ENCODE results near the gene GPR89B. TPM values are rescaled to one million over a fixed set of nuclear protein-coding genes. Genes with fewer than 3 reads are reported as not detected.
"Not testable (repeated sequence)": the region's sequence is repeated elsewhere in the genome, so short reads cannot be mapped to it uniquely, and the experiment has no call there.

Gene GPR89B
- total RNA-seq, 2 experiments from 2014 or later, result 13.2 to 21.1 TPM

DNA sequence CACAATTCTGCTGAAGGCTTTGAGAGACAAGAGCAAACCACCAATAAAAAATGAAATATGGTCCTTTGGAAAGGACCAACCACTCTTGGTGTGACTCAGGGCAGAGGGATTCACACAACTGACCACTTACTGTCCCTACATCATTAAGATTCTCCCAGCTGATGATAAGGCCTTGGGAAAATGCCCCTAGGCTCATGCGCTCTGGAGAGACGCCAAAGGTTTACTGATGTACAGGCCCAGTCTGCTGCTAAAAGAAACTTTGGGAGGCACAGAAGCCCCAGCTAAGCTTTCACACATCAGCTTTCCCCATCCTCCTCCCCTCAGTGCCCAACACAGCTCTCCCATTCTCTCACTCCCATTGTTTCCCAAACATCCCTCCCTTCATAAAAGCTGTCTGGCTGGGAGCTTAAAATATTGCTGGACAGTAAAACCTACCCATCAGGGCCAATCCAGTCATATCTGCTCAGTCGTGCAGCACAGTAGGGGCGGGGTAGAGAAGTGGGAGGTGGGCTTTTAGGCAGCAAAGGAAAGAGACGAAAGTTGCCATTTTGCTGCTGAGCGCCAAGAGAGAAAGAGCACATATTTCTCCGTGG, 25.9 kb upstream of the GPR89B start, which contains the start of gene GJA8:
Gene GJA8 (plus strand): TSS at position 543 of the 593 bp plus-strand sequence. CDS start 5,161 bp downstream, outside the sequence.
- ATAC-seq (no peak), DNase-seq (no peak)
- ChIA-PET POLR2A (no interaction called here), CTCF (interaction anchor here (2.6 kb wide), 1 partner anchor 9 kb away, joined by 15 read pairs; no protein-coding TSS in a partner anchor)
- Mint-ChIP-seq H3K9me3 (ENCODE audit: low read depth) (no peaks in the 10 kb centered on the region), H3K27me3 (peaks cover 4% of the 10 kb centered on the region), H3K4me1 (peaks cover 8% of the 10 kb centered on the region), H3K4me3 (no peak within 1 kb of the TSS), H3K36me3 (ENCODE audit: low read depth) (no peaks in the 10 kb centered on the region), H3K27ac (no peak within 1 kb of the TSS)
- intact Hi-C loops (cut with DNase I, micrococcal nuclease), result no loop called here

DNA sequence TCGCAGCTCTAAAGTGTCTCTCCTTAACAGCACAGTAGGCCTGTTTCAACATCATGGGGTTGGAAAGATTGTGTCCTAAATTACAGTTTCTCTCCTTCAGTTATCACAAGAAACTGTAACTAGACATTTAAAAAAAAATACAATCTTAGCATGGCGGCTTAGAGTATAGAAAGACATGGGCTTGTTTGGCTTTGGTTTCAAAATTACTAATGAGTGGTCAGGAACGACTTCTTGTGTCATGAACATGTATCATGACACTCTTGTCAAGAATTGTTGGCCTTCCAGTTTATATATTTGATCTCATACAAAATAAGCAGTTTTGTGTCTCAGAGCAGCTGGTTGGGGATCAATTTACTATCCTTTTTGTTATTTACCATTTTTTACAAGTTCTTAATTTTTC, 23.5 kb upstream of the GPR89B start:
- ChIA-PET POLR2A (no interaction called here), CTCF (interaction anchor here (1.2 to 2.1 kb wide), 2 partner anchors 8 to 12 kb away, joined by 4 to 10 read pairs; no protein-coding TSS in a partner anchor)
- Mint-ChIP-seq H3K27ac (peak overlapping the region; percentile 13), H3K9me3 (ENCODE audit: low read depth) (no peaks in the 10 kb centered on the region), H3K27me3 (peaks cover 4% of the 10 kb centered on the region), H3K4me3 (no peak overlapping the region), H3K36me3 (ENCODE audit: low read depth) (no peaks in the 10 kb centered on the region), H3K4me1 (peaks cover 8% of the 10 kb centered on the region)
- intact Hi-C loops (cut with DNase I, micrococcal nuclease), result no loop called here
- ATAC-seq (peak; percentile 23), DNase-seq (no peak)

DNA sequence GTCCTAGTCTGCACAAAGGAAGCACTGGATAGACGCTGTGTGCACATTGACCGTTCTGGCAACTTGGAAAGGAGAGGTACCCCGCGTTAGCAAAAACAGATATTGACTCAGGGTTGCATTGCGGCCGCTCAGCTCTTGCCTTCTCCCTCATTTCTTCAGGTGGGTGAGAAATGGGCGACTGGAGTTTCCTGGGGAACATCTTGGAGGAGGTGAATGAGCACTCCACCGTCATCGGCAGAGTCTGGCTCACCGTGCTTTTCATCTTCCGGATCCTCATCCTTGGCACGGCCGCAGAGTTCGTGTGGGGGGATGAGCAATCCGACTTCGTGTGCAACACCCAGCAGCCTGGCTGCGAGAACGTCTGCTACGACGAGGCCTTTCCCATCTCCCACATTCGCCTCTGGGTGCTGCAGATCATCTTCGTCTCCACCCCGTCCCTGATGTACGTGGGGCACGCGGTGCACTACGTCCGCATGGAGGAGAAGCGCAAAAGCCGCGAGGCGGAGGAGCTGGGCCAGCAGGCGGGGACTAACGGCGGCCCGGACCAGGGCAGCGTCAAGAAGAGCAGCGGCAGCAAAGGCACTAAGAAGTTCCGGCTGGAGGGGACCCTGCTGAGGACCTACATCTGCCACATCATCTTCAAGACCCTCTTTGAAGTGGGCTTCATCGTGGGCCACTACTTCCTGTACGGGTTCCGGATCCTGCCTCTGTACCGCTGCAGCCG, 20.3 kb upstream of the GPR89B start:
- Mint-ChIP-seq H3K4me1 (peaks cover 8% of the 10 kb centered on the region), H3K27me3 (peaks cover 4% of the 10 kb centered on the region), H3K4me3 (no peak overlapping the region), H3K27ac (no peak overlapping the region), H3K9me3 (ENCODE audit: low read depth) (no peaks in the 10 kb centered on the region), H3K36me3 (ENCODE audit: low read depth) (no peaks in the 10 kb centered on the region)
- intact Hi-C loops (cut with DNase I, micrococcal nuclease), result no loop called here
- ATAC-seq, result no peak
- ChIA-PET CTCF (no interaction called here), POLR2A (no interaction called here)
- DNase-seq, result no peak

DNA sequence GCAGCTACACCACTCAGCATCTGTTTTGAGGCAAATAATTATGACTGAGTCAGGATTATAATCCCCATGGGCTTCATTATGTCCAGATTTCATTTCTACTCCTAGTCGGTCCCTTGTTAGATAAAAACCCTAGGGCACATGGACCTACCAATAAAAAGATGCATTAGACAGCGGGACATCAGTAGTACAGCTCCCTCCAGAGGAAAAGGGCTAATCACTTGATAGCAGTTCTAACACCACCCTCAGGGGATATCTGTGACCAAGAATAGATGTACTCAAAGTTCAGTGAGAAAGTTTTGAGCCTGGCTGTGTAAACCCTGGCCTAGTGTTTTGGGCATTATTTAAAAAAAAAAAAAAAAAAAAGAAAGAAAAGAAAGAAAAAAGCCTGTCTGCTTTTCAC, 15.7 kb upstream of the GPR89B start:
- Mint-ChIP-seq H3K9me3 (ENCODE audit: low read depth) (no peaks in the 10 kb centered on the region), H3K27me3 (peaks cover 8% of the 10 kb centered on the region), H3K4me3 (no peak overlapping the region), H3K4me1 (no peaks in the 10 kb centered on the region), H3K27ac (no peak overlapping the region), H3K36me3 (ENCODE audit: low read depth) (no peaks in the 10 kb centered on the region)
- CTCF ChIA-PET, result interaction anchor here (0.6 to 0.7 kb wide), 2 partner anchors 8 to 23 kb away, joined by 3 to 4 read pairs; no protein-coding TSS in a partner anchor
- ATAC-seq (no peak), DNase-seq (no peak)
- POLR2A ChIA-PET, result no interaction called here
- intact Hi-C loops (cut with DNase I, micrococcal nuclease), result no loop called here

DNA sequence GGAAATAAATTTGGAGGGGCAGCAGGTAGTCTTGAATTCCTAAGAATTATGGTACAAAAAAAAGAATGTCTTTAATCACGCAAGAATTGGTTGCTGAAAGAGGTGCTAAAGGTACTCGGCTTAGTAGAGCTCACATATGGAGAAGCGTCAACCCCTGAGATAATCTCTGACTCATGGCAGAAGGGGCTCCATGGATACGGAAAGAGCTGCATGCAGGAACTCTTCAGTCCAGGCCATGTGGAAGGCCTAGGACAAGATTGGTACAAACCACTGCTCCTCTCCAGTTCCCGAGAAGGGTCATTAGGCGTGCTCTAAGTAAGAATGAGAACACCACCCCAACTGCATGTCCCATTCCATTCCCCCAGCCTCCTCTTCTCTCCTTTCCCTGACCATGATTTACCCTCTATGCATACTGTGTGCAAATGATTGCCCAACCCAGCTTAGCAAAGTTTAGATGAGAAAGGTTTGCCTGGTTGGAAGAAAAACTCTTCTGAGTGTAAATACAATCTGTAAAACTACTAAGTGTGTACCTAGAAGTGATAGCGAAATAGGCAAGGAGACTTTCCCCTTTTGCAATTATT, 14.8 kb upstream of the GPR89B start:
- DNase-seq (no peak), ATAC-seq (no peak)
- ChIA-PET CTCF (interaction anchor here (0.7 to 1.3 kb wide), 2 partner anchors 8 to 20 kb away, joined by 3 to 4 read pairs; no protein-coding TSS in a partner anchor), POLR2A (no interaction called here)
- H3K4me3 Mint-ChIP-seq, result no peak overlapping the region
- H3K9me3 Mint-ChIP-seq (ENCODE audit: low read depth), result no peaks in the 10 kb centered on the region
- peaks cover 8% of the 10 kb centered on the region for H3K27me3 Mint-ChIP-seq
- H3K27ac Mint-ChIP-seq, result no peak overlapping the region
- H3K4me1 Mint-ChIP-seq, result no peaks in the 10 kb centered on the region
- H3K36me3 Mint-ChIP-seq (ENCODE audit: low read depth), result no peaks in the 10 kb centered on the region
- intact Hi-C loops (cut with DNase I, micrococcal nuclease), result no loop called here

DNA sequence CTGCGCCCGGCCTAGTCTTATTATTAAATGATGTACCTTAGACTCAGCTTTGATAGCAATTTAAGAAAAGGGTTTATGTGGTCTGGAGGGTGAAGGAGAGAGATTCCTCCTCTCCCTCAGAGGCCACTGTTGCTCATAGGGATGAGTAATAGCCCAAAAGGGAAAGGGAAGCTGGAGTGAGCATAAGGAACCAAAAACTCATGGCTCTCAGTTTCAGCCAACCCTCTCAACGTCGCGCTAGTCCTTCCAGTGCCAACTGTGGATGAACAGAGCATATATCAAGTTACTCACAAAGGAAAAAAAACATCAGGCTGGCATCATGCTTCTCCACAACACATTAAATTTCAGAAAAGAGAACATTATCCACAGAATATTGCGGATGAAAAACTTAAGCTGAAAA, 8.3 kb upstream of the GPR89B start:
- Mint-ChIP-seq H3K27ac (no peak overlapping the region), H3K27me3 (peaks cover 8% of the 10 kb centered on the region), H3K36me3 (ENCODE audit: low read depth) (no peaks in the 10 kb centered on the region), H3K9me3 (ENCODE audit: low read depth) (no peaks in the 10 kb centered on the region), H3K4me3 (no peak overlapping the region), H3K4me1 (peaks cover 4% of the 10 kb centered on the region)
- ChIA-PET CTCF (interaction anchor here (0.7 to 1.5 kb wide), 3 partner anchors 14 to 292 kb away, joined by 4 to 8 read pairs (median 4); no protein-coding TSS in a partner anchor), POLR2A (no interaction called here)
- intact Hi-C loops (cut with DNase I, micrococcal nuclease), result no loop called here
- ATAC-seq (no peak), DNase-seq (no peak)

DNA sequence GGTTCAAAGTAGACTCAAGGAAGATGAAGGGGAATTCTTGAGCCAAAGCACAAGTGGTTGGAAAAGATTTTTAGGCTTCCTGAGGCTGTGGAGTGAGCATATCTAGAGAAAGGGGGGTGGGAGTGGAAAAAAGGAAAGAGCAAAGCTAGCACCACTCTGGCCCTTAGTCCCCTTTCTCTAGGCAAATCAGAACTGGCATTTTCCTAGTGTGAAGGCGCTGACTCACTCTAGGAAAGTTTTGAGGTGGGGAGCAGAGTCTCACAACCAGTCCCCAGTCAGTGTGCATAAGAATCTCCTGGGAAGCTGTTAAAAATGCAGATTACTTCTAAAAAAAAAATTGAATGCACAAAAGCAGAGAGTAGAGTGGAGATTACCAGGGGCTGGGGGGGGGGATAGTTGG, 3.4 kb upstream of the GPR89B start:
- Mint-ChIP-seq H3K27me3 (no peaks in the 10 kb centered on the region), H3K36me3 (ENCODE audit: low read depth) (no peaks in the 10 kb centered on the region), H3K4me3 (no peak overlapping the region), H3K9me3 (ENCODE audit: low read depth) (no peaks in the 10 kb centered on the region), H3K27ac (no peak overlapping the region), H3K4me1 (peaks cover 11% of the 10 kb centered on the region)
- DNase-seq, result peak; percentile 20
- POLR2A ChIA-PET, result no interaction called here
- no peak for ATAC-seq
- CTCF ChIA-PET, result interaction anchor here (0.6 kb wide), 1 partner anchor 180 kb away, joined by 3 read pairs; no protein-coding TSS in a partner anchor
- intact Hi-C loops (cut with DNase I, micrococcal nuclease), result no loop called here

DNA sequence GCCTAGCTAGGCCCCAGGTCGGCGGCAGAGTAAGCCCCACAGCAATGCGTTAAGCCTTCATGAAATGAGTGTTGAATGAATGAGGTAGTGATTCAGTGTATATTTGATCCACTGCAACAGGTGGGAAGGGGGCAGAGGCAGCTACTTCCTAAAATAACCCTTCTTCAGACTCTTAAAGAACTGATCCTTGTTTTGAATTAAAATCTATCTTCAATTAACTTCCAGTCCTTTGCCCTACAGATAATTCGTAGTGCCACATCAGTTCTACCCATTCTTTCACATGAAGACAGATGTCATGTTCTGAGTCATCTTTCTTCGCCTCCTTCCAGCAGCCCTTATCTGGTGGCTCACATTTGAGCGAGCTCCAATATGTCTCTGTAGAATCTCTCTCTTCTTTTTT, 1.0 kb upstream of the GPR89B start:
- POLR2A ChIA-PET; H3K36me3 Mint-ChIP-seq (ENCODE audit: low read depth); H3K27ac Mint-ChIP-seq; ATAC-seq; H3K9me3 Mint-ChIP-seq (ENCODE audit: low read depth); intact Hi-C loops (cut with DNase I, micrococcal nuclease); H3K4me3 Mint-ChIP-seq; CTCF ChIA-PET; H3K27me3 Mint-ChIP-seq; DNase-seq: not testable (repeated sequence)
- peaks cover 31% of the 10 kb centered on the region for H3K4me1 Mint-ChIP-seq

DNA sequence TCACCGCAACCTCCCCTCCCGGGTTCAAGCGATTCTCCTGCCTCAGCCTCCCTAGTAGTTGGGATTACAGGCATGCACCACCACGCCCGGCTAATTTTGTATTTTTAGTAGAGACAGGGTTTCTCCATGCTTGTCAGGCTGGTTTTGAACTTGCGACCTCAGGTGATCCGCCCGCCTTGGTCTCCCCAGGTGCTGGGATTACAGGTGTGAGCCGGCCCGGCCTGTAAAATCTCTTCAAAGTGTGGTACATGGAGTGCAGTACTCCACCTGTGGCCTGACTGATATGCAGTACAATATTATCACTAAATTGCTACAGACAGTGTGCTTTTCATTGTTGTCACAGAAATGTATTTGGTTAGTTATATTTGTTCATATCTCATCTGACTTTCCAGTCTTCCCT, 531 bp upstream of the GPR89B start:
- ATAC-seq; DNase-seq; intact Hi-C loops (cut with DNase I, micrococcal nuclease); CTCF ChIA-PET; H3K36me3 Mint-ChIP-seq (ENCODE audit: low read depth); H3K4me3 Mint-ChIP-seq; H3K27me3 Mint-ChIP-seq; H3K9me3 Mint-ChIP-seq (ENCODE audit: low read depth); POLR2A ChIA-PET; H3K27ac Mint-ChIP-seq: not testable (repeated sequence)
- H3K4me1 Mint-ChIP-seq, result peaks cover 35% of the 10 kb centered on the region

DNA sequence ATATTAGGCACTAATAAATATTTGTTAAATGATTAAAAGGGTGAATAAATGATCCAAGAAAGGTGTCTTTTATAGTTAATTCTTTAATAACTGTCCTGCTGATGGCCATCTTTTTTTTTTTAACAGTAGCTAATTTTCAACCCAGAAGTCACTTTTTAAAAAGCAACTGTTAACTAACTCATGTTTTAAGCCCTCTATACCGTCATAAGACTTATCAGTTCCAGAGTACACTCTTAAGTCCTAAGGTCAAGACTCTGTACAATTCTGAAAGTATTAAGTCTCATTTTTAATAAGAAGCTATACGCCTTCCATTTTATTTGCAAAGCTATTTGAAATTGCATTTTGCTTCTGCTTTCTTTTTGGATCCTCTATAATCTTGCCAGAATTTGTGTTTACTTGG, 2.9 kb downstream of the GPR89B start:
- H3K27me3 Mint-ChIP-seq; ATAC-seq; CTCF ChIA-PET; H3K9me3 Mint-ChIP-seq (ENCODE audit: low read depth); intact Hi-C loops (cut with DNase I, micrococcal nuclease); H3K36me3 Mint-ChIP-seq (ENCODE audit: low read depth); H3K27ac Mint-ChIP-seq; DNase-seq; H3K4me3 Mint-ChIP-seq: not testable (repeated sequence)
- POLR2A ChIA-PET, result interaction anchor here (0.6 kb wide), 2 partner anchors 333 to 458 kb away, joined by 4 read pairs; no protein-coding TSS in a partner anchor
- H3K4me1 Mint-ChIP-seq, result peaks cover 31% of the 10 kb centered on the region

DNA sequence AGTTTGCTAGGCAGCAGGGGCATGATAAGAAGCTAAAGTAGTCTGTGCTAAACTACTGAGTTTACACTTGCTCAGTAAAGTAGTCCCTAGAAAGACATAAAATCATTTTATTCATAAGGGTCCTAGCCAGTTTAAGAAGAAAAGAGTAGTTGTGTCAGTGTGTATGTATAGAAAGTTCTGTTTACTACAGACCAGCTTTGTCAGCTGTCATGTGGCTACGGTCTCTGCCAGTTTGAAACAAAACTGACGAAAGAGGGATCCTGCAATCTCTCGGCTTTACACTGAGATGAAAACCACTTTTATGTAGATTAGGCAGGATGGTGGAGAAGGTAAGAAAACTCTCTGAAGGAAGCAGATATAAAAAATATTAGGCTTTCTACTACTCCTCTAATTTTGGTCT, 7.1 kb downstream of the GPR89B start:
- H3K4me3 Mint-ChIP-seq; H3K27me3 Mint-ChIP-seq; CTCF ChIA-PET; H3K9me3 Mint-ChIP-seq (ENCODE audit: low read depth); DNase-seq; POLR2A ChIA-PET; H3K27ac Mint-ChIP-seq; intact Hi-C loops (cut with DNase I, micrococcal nuclease); ATAC-seq: not testable (repeated sequence)
- H3K4me1 Mint-ChIP-seq, result peaks cover 24% of the 10 kb centered on the region
- H3K36me3 Mint-ChIP-seq (ENCODE audit: low read depth), result peaks cover 11% of the 10 kb centered on the region

DNA sequence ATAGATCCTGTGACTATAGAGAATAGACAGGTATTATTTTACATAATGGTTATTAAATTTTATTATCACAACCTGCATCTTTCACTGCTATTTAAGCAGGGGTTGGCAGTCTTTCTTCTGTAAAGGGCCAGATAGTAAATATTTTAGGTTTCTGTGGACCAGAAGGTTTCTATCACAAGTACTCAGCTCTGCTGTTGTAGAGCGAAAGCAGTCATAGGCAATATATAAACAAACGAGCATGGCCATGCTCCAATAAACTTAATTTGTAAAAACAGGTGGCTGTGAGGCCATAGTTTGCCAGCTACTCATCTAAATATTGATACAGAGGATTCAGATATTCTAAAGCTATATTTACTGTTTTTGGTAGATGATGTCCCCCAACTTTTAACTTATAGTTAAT, 12.2 kb downstream of the GPR89B start:
- ATAC-seq; H3K4me3 Mint-ChIP-seq; H3K9me3 Mint-ChIP-seq (ENCODE audit: low read depth); DNase-seq; H3K36me3 Mint-ChIP-seq (ENCODE audit: low read depth); H3K27me3 Mint-ChIP-seq; POLR2A ChIA-PET; H3K4me1 Mint-ChIP-seq; intact Hi-C loops (cut with DNase I, micrococcal nuclease); CTCF ChIA-PET; H3K27ac Mint-ChIP-seq: not testable (repeated sequence)

Data from activated CD4-positive, alpha-beta T cell treated with anti-CD3 and anti-CD28 coated beads for 36 hours (primary cell).